Transverse colon (tissue), 4 donors: ENCODE measurements around the gene FKRP. TPM values are rescaled to one million over a fixed set of nuclear protein-coding genes. Genes with fewer than 3 reads are reported as not detected.

ENCODE experiments used
- DNase-seq: peaks from one replicate; pipeline ENCODE4 v3.0.0-alpha.2; 2019
- H3K27ac ChIP-seq, 4 donors: fragments of 200-600 bp; sonication (generic); 2 replicates each; pipeline ENCODE4 v1.5.1; 2016 to 2018; ENCODE audit warnings: inconsistent platforms in 4 of 4
- H3K27me3 ChIP-seq: fragments of 200-600 bp; sonication (generic); 2 replicates; pipeline ENCODE4 v1.5.1; 2017; ENCODE audit warnings: inconsistent platforms
- H3K36me3 ChIP-seq, 4 donors: fragments of 200-600 bp; sonication (generic); 2 replicates each; pipeline ENCODE4 v1.5.1; 2017 to 2019; ENCODE audit warnings: inconsistent platforms in 4 of 4
- H3K4me1 ChIP-seq, 4 donors: fragments of 200-600 bp; sonication (generic); 2 replicates each; pipeline ENCODE4 v1.5.1; 2017 to 2020; ENCODE audit warnings: inconsistent platforms in 4 of 4
- H3K4me3 ChIP-seq, 4 donors: fragments of 200-600 bp; sonication (generic); 1 replicate in 1 of 4; 2 replicates in 3 of 4; pipeline versions ENCODE4 v1.5.1 to v1.6.1; 2017 to 2019; ENCODE audit warnings: inconsistent platforms in 4 of 4
- H3K9me3 ChIP-seq, 2 donors: fragments of 200-600 bp; sonication (generic); 2 replicates each; pipeline ENCODE4 v1.5.1; 2017 to 2019; ENCODE audit warnings: inconsistent platforms in 2 of 2
- CTCF ChIP-seq, 5 experiments: fragments of 200-600 bp in 3 of 5; fragments of 450-650 bp in 2 of 5; sonication (generic) in 3 of 5; IDR thresholded peaks; 1 replicate in 2 of 5; 2 replicates in 3 of 5; pipeline ENCODE4 v1.5.1; 2016 to 2017; ENCODE audit warnings: antibody characterized with exemption in 5 of 5, inconsistent platforms in 3 of 5, mild to moderate bottlenecking in 2 of 5, moderate library complexity in 1 of 5
- EP300 ChIP-seq: sonication (generic); formaldehyde crosslinking; IDR thresholded peaks from one replicate; pipeline ENCODE4 v1.6.1; 2017; ENCODE audit warnings: antibody characterized with exemption, low read depth
- POLR2A ChIP-seq: fragments of 450-650 bp; IDR thresholded peaks from one replicate; pipeline ENCODE4 v1.6.1; 2016; ENCODE audit warnings: antibody characterized with exemption, mild to moderate bottlenecking, moderate library complexity
- POLR2AphosphoS5 ChIP-seq, 3 donors: sonication (generic); formaldehyde crosslinking; IDR thresholded peaks; one replicate each; pipeline ENCODE4 v1.6.1; 2016; ENCODE audit warnings: antibody characterized with exemption in 3 of 3
- WGBS, 2 donors: methylation state at CpG; one replicate each; pipeline ENCODE4 v1.1.5; 2018; ENCODE audit warnings: low coverage in 1 of 2; 5-methylcytosine and 5-hydroxymethylcytosine counted together
- in situ Hi-C, 4 donors: fragments of 200-750 bp; cut with MboI; loops; one replicate each; pipeline versions ENCODE4 v1.15.0 to v1.15.1; 2017; ENCODE audit warnings: low sequenced_read_pairs in 3 of 4, low pct_ligation_motif_present in 1 of 4, low pct_unique_long_range_greater_than_20kb in 1 of 4
- intact Hi-C: fragments of 100-400 bp; cut with DNase I; formaldehyde crosslinking; loops from one replicate; pipeline ENCODE4 v1.15.1; 2023; ENCODE audit warnings: low total_unique reads
- total RNA-seq, 4 donors: library from RNA; depleted of rRNA; stranded (reverse); fragments of >200 nt; gene quantifications; one replicate each; pipeline ENCODE4 v1.1.0, GENCODE V29; 2016

Gene FKRP
- total RNA-seq, 4 donors from 2014 or later = 9.7 to 16.1 (median 11.8) TPM

GRCh38 chr19:46761418-46761831, 15.6 kb downstream of the FKRP start:
- H3K27ac ChIP-seq = peak overlapping the region; percentile 9 to 55 (median 28)

GRCh38 chr19:46762245-46762890, 16.5 kb downstream of the FKRP start:
- H3K27ac ChIP-seq = no peak overlapping the region
- WGBS, 2 donors = 20 to 71% methylated on average over 2 to 6 of the region's 6 CpGs
- no peak for DNase-seq
- H3K9me3 ChIP-seq = no peaks in the 10 kb centered on the region
- H3K4me3 ChIP-seq = no peak overlapping the region
- no peaks in the 10 kb centered on the region for H3K36me3 ChIP-seq
- no peak for TF ChIP-seq EP300
- TF ChIP-seq CTCF (IDR thresholded peaks at IDR 0.05) = no peak
- no peak for TF ChIP-seq POLR2AphosphoS5 (IDR thresholded peaks at IDR 0.05)
- TF ChIP-seq POLR2A = no peak
- in situ Hi-C loops = loop anchor here in 1 of 4 donors (5.0 to 25.0 kb wide), 2 partner anchors 80 to 225 kb away; no protein-coding TSS in a partner anchor
- H3K4me1 ChIP-seq = peaks cover 7 to 22% (median 17%) of the 10 kb centered on the region in 4 donors
- H3K27me3 ChIP-seq = no peaks in the 10 kb centered on the region
- intact Hi-C loops = no loop called here

More at GRCh38 chr19:46761418-46761831, 15.6 kb downstream of the FKRP start:
- in situ Hi-C loops = loop anchor here in 1 of 4 donors (5.0 to 25.0 kb wide), 2 partner anchors 81 to 226 kb away; no protein-coding TSS in a partner anchor
- peaks cover 7 to 25% (median 17%) of the 10 kb centered on the region in 4 donors for H3K4me1 ChIP-seq
- no peaks in the 10 kb centered on the region for H3K27me3 ChIP-seq
- no peak overlapping the region for H3K4me3 ChIP-seq
- peaks cover 0 to 5% (median 0%) of the 10 kb centered on the region in 4 donors for H3K36me3 ChIP-seq
- no peak for DNase-seq
- intact Hi-C loops = no loop called here
- no peaks in the 10 kb centered on the region for H3K9me3 ChIP-seq
- WGBS, 2 donors = 46 to 60% methylated on average over 3 to 5 of the region's 5 CpGs
- TF ChIP-seq CTCF (IDR thresholded peaks at IDR 0.05) = no peak
- TF ChIP-seq POLR2AphosphoS5 (IDR thresholded peaks at IDR 0.05) = no peak
- no peak for TF ChIP-seq EP300
- no peak for TF ChIP-seq POLR2A

GRCh38 chr19:46764817-46765291, 19.0 kb downstream of the FKRP start:
- 51 to 56% methylated on average over 3 to 11 of the region's 11 CpGs for WGBS, 2 donors
- in situ Hi-C loops = loop anchor here in 1 of 4 donors (5.0 to 25.0 kb wide), 2 partner anchors 77 to 222 kb away; no protein-coding TSS in a partner anchor
- Histone ChIP-seq H3K27ac (peak overlapping the region; percentile 76 to 84 (median 83)), H3K36me3 (no peaks in the 10 kb centered on the region), H3K9me3 (no peaks in the 10 kb centered on the region), H3K27me3 (no peaks in the 10 kb centered on the region), H3K4me3 (no peak overlapping the region), H3K4me1 (peaks cover 7 to 38% (median 25%) of the 10 kb centered on the region in 4 donors)
- TF ChIP-seq EP300 = peak; percentile 61
- no peak for TF ChIP-seq CTCF (IDR thresholded peaks at IDR 0.05)
- TF ChIP-seq POLR2AphosphoS5 (IDR thresholded peaks at IDR 0.05) = peak in 2 of 3 donors; percentile 39 to 40
- no peak for TF ChIP-seq POLR2A
- intact Hi-C loops = no loop called here
- peak; percentile 82 for DNase-seq

GRCh38 chr19:46766569-46767317, 20.9 kb downstream of the FKRP start:
- in situ Hi-C loops = loop anchor here in 1 of 4 donors (25.0 kb wide), 1 partner anchor 221 kb away; no protein-coding TSS in a partner anchor
- intact Hi-C loops = no loop called here

More at GRCh38 chr19:46766569-46767317, 20.9 kb downstream of the FKRP start:
- no peaks in the 10 kb centered on the region for H3K36me3 ChIP-seq
- TF ChIP-seq POLR2AphosphoS5 (IDR thresholded peaks at IDR 0.05) (no peak), EP300 (no peak), CTCF (IDR thresholded peaks at IDR 0.05) (peak; percentile 57 to 69 (median 64))
- no peaks in the 10 kb centered on the region for H3K9me3 ChIP-seq
- DNase-seq = peak; percentile 51
- no peak overlapping the region for H3K4me3 ChIP-seq
- H3K4me1 ChIP-seq = peaks cover 3 to 43% (median 24%) of the 10 kb centered on the region in 4 donors
- peak overlapping the region in 1 of 4 donors; percentile 75 for H3K27ac ChIP-seq
- WGBS, 2 donors = 41 to 66% methylated on average over 9 to 18 of the region's 18 CpGs
- no peaks in the 10 kb centered on the region for H3K27me3 ChIP-seq
